Activated CD4-positive, alpha-beta T cell treated with anti-CD3 and anti-CD28 coated beads for 48 hours (primary cell): ENCODE results near the gene OR5M8.

Source experiments
- DNase-seq: peaks from one replicate; pipeline ENCODE4 v3.0.0-alpha.2; 2020

Gene OR5M8

DNA sequence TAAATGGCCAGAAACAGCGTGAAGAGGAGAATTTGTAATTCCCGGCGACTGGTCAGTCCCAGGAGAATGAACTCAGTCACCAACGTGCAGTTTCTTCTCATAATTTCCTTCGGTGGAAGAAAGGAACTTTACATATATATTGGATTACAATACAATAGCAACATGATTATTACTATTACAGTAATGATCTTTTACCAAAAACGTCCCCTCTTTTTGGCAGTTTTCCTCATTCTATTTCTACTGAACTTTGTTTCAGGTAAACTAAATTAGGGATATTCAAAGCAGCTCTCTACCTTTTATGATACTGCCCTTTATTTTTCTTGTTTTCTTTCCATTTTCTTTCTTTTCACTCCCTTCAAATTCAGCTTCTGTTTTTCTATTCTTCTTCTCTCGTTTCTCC, at the start of gene OR5M8:
TSS of gene OR5M8 (minus strand) at position 101 of the 400 bp plus-strand sequence. CDS start at position 101, 0 bp downstream.
- DNase-seq = no peak

DNA sequence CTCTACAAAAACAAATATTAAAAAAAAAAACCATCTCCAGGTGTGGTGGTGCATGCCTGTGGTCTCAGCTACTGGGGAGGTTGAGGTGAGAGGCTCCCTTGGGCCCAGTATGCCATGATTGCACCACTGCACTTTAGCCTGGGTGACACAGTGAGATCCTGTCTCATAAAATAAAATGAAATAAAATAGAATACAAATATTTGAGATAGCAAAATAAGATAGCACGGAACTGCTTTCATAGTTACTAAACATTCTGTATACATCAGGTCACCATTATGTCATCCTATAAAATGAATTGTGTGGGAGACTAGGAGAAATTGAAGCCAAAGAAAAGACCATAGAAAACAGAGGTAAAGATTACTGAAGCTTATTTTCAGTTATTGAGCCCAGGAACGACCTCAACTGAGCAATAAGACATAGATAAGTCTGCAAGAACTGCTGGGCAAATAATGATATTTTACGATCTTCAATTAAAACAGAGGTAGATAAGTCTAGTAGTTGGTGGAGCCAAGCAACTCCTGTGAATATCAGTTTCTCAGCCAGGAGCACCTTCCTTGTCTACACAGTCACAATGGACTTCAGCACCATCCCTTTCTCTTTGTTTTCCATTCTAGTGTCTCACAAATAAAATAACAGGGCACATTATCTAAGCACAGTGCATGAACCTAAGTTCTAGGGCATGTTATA, 42.0 kb upstream of the OR5M8 start:
- no peak for DNase-seq

DNA sequence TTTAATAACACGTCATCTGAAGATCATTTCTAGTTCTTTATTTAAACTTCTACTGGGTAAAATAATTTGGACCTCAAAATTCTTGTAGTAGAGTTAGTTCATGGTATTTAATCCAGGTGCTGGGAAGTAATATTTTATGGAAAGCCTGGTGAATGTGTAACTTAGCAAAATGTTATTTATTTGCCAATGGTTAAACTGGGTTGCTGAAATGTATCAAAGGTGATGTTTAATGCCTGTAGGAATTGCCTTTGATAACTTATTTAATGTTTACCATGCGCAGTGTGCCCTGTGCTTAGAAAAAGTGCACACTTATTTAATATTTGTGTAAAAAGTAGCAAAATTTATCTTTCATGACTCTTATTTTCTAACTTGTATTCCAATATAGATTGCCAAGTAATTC, 40.7 kb upstream of the OR5M8 start:
- no peak for DNase-seq

DNA sequence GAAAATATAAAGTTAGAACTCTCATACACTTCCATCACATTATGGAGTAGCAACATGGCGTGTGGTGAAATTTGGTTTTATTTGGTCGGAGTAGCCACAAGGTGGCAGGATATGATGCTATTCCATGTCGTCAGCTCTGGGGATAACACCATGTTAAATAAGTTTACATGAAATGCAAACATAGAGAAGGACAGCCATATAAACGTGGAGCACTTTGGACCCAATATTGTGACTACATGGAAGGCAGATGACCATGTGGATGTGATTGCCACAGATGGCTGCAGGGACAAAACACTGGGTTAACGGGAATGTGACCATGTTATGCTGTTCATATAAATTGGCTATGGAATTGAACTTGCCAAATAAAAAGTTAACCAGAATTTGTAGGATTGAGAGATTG, 30.8 kb upstream of the OR5M8 start:
- no peak for DNase-seq

DNA sequence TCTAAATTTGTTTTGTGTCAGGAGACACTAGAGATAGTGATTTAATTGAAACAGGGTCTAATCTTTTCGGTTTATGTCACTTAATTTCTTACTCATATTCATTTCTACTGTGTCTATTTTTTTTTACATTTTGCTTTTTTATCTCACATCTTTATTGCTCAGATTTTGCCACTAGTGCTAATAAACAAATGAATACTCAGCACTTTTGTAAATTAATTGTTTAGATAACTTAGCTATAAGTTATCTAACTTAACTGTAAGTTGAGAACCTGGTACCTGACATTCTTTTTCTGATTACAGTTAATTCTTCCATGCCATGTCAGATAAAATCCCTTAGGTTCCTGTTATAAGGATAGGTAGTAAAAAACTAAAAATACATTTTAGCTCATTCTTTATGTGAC, 22.1 kb upstream of the OR5M8 start:
- no peak for DNase-seq

DNA sequence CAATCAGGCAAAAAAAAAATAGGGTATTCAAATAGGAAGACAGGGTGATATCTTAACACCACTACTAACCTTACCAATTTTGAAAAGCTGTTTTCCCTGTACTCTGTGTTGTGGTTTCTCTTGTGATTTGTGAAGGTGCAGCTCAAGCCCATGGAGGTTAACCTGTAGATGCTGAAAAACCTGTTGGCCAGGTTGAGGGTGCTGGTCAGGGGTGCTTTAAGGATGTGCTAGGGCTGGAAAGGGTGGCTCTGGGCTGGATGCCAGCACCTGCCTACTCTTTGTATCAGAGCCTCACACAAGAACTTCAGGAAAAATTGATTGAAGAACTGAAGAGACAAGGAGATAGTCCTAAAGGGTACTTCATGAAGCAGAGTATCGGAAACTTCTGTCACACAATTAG, 18.3 kb upstream of the OR5M8 start:
- no peak for DNase-seq

DNA sequence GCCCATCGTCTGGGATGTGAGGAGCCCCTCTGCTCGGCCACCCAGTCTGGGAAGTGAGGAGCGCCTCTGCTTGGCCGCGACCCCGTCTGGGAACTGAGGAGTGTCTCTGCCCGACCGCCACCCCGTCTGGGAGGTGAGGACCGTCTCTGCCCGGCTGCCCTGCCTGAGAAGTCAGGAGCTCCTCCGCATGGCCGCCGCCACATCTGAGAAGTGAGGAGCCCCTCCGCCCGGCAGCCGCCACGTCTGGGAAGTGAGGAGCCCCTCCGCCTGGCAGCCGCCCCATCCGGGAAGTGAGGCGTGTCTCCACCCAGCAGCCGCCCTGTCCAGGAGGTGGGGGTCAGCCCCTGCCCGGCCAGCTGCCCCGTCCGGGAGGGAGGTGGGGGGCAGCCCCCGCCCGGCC, 5.8 kb upstream of the OR5M8 start:
- no peak for DNase-seq

DNA sequence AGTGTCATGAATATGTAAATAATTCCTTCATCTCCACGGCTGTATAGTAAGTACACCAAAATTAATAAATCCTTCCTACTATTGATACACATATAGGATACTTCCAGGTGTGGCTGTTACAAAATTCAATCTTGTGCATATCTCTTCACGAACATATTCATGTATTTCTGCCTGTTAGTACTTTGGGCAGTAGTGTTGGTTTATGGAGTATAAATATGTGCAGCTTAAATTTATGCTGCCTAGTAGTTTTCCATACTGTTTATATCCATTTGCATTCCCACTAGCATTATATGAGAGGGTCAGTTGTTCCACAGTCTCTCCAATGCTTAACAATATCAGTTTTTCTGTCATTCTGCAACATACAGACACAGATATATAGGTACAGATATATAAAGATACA, 3.9 kb upstream of the OR5M8 start:
- DNase-seq = no peak

DNA sequence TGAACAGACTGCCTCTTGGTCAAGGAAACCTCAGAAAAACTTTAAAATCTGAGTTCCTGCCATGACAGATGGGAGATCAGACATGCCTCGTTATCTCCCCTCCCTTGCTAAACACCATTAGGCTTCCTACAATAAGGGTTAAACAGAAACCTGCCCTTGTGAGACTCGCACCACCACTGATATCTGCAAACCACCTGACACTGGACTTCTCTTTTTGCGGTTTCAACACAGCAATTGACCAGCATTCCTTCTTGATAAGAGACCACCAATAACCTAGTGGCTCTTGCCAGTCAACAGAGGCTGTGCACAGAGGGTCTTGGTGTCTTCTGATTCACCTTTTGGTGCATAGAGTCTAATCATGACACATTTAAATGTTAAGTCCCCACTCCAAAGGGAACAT, 4.4 kb downstream of the OR5M8 start:
- DNase-seq = no peak

DNA sequence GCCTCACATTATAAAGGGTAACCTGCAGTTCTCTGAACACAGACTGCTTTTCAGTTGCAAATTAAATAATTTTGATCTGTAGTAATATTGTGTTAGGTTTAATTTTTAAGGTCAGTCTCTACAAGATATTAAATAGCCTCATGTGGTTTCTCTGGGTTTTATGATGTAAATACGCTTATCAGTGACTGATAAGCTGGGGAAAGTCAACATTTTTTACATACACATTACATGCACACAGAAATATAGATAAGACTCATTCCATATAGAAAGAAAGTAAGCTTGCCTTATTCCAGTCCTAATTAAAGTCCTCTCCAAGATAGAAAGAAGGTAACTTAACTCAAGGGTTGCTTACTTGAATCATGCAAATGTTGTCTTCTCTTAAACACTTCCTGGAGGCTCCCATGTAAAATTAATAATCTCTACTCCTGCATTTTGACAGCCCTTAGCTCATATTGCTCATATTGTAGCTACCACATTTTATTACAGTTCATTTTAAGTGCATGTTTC, 16.4 kb downstream of the OR5M8 start:
- no peak for DNase-seq

DNA sequence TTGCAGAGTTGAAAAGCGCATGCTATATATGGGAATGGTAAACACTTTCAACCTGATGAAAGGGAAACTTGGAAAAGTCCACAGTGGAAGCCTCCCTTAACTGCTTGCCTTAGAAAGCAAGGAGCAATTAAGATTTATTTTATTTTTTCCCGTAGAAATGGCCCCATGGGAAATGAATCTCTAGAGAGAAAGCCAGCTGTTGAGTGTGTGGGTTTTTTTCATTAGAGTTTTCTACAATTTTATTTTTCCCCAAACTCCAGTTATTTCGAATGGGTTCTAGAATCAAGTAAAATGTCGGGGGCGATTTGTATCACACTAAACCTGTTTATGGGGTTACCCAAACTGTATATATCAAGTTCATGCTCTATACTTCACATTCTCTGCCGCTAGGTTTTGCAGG, 17.9 kb downstream of the OR5M8 start, which contains the start of gene OR5M3:
TSS of gene OR5M3 (minus strand) at position 101 of the 400 bp plus-strand sequence. CDS start 2,855 bp downstream, outside the sequence.
- no peak for DNase-seq

DNA sequence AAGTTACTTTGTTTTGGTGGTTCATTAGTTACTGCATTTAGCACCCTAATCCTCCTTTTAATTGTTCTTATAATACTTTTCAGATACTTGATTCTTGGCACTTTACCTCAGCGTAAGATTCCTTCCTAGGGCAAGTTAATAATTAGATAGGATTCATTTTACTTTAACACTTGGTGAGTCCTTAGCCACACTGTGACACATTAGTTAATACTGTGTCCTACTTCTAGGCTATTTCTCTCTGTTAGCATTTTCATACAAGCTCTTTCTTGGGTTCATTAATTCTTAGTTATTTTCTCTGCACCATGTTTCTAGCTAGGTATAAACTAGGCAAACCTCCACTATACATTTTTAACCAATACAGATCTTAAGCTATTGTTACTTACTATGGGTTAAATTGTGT, 34.1 kb downstream of the OR5M8 start:
- DNase-seq = no peak

DNA sequence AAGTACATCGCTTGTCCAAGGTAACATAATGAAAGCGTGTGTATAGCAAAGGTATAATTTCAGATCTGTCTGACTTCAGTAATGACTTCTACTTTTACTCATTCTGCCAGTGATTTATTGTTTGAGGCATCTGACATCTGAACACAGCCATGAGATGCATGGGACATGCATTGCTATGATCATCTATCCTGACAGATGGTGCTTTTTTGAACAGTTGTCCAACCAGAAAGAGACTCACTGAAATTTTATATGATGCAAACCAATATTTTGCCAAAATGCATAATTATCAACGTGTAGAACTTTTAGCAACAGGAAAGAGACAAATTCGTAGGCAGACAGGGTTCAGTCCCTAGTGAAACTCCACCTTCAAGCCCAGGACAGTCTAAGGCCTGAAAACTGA, 37.6 kb downstream of the OR5M8 start:
- DNase-seq = no peak
